ENCODE results near the gene NOP53.
"Not testable (repeated sequence)": the region's sequence is repeated elsewhere in the genome, so short reads cannot be mapped to it uniquely, and the experiment has no call there.

NOP53 gene

GRCh38 chr19:47790398-47790814, 45.1 kb downstream of the NOP53 start:
- Histone ChIP-seq H3K27ac (no peak overlapping the region), H4K20me1 (no peaks in the 10 kb centered on the region), H3K27me3 (no peaks in the 10 kb centered on the region), H3K4me1 (no peaks in the 10 kb centered on the region), H3K4me3 (no peak overlapping the region), H3K36me3 (peaks cover 19% of the 10 kb centered on the region), H3K4me2 (no peak overlapping the region), H3K9me3 (peaks cover 10% of the 10 kb centered on the region), H3K9ac (no peak overlapping the region)
- no peak for TF ChIP-seq Cebpa-rat (IDR thresholded peaks at IDR 0.05)

DNA sequence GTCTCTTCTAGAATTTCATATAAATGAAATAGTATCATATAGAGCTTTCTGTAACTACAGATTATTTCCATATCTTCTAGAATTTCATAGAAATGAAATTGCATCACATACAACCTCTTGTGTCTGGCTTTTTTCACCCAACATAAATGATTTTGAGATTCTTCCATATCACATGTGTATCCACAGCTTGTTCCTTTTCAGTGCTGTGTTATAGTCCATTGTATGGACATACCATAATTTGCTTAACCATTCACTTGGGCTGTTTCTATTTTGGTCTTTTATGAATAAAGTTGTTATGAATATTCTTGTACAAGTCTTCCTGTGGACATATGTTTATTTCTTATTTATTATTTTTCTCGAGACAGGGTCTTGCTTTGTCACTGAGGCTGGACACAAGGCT, 47.3 kb downstream of the NOP53 start:
- H3K9me3 ChIP-seq = peaks cover 10% of the 10 kb centered on the region
- H3K4me3 ChIP-seq = no peak overlapping the region
- H3K9ac ChIP-seq = no peak overlapping the region
- no peak for TF ChIP-seq Cebpa-rat (IDR thresholded peaks at IDR 0.05)
- no peaks in the 10 kb centered on the region for H3K36me3 ChIP-seq
- no peaks in the 10 kb centered on the region for H3K4me1 ChIP-seq
- H3K27me3 ChIP-seq = no peaks in the 10 kb centered on the region
- no peaks in the 10 kb centered on the region for H4K20me1 ChIP-seq
- H3K27ac ChIP-seq = no peak overlapping the region
- no peak overlapping the region for H3K4me2 ChIP-seq

DNA sequence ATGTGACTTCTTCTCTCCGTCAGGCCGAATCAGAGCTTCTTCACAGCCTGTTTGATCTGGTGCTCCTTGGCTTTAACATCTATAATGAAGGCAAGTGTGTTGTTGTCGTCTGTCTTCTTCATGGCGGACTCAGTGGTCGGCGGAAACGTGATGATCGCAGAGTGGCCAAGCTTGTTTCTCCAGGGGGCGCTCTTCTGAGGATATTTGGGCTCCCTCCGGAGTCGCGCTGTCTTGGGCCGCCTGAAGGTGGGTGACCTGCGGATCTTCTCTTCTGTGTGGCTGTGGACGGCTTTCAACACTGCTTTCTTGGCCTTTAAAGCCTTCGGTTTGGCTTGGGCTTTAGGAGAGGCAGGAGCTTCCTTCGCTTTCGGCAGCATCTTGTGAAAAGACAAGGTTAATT, 49.2 kb downstream of the NOP53 start:
- Histone ChIP-seq H3K9me3 (peaks cover 10% of the 10 kb centered on the region), H3K9ac (no peak overlapping the region), H3K4me2 (no peak overlapping the region), H3K27me3 (no peaks in the 10 kb centered on the region), H3K4me3 (no peak overlapping the region), H3K27ac (no peak overlapping the region), H3K4me1 (no peaks in the 10 kb centered on the region), H4K20me1 (no peaks in the 10 kb centered on the region), H3K36me3 (no peaks in the 10 kb centered on the region)
- no peak for TF ChIP-seq Cebpa-rat (IDR thresholded peaks at IDR 0.05)

DNA sequence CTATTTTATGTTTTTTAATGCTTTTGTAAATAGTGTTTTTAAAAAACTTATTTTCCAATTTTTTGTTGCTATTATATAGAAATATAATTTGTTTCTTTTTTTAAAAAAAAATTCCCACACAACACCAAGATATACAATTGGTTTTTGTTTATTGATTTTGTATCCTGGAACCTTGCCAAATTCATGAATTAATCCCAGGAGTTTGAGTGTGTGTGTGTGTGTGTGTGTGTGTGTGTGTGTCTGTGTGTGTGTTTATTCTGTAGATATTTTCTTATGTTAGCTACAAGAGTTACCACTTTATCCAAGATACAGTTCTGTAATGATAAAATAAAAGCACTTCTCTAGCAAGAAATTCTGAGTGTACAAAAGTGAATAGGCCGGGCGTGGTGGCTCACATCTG, 51.4 kb downstream of the NOP53 start:
- no peak overlapping the region for H3K4me2 ChIP-seq
- no peak overlapping the region for H3K4me3 ChIP-seq
- H3K27me3 ChIP-seq = no peaks in the 10 kb centered on the region
- H3K9me3 ChIP-seq = peaks cover 17% of the 10 kb centered on the region
- no peaks in the 10 kb centered on the region for H3K4me1 ChIP-seq
- TF ChIP-seq Cebpa-rat (IDR thresholded peaks at IDR 0.05) = no peak
- H3K36me3 ChIP-seq = no peaks in the 10 kb centered on the region
- H4K20me1 ChIP-seq = no peaks in the 10 kb centered on the region
- H3K9ac ChIP-seq = no peak overlapping the region
- no peak overlapping the region for H3K27ac ChIP-seq

DNA sequence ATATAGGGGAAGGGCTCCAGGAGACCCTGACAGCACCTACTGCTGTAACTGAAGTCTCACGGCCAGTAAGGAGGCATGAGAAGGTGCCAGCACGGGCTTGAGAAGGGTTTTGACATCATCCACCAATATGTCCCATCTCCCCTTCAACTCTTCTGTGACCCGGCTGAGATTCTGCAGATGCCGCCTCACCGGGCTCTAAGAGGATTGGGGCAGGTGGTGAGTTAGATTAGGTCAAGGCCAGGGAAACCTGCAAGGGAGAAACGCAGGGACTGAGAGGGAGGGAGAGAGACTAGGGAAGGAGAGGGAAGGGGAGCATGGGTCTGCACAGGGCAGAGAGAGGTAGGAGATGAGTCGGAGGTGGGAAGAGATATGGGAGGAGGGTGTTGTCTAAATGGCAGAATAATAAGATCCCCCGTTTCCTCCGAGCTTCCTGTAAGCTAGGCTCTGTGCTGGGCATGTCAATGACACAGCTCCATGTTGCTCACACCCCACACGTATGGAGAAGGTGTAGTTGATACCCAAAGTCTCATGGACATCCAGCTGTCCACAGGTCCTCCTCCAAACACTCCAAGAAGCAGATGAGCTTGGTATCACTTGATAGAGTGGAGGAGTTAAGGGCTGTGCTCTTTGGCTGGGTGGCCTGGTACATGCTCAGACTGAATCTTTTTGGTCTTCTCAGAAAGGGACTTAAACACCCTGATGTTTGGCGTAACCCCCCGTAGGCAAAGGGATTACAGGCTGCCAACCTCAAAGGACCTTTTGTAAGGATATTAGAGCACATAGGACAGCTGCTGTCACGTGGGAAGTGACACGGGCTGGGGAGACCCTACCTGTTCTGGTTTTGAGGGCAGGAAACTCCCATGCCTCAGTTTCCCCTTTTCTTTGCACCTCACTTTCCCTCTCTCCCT, 52.9 kb downstream of the NOP53 start:
- H3K27me3 ChIP-seq = no peaks in the 10 kb centered on the region
- peaks cover 15% of the 10 kb centered on the region for H3K9me3 ChIP-seq
- no peak overlapping the region for H3K27ac ChIP-seq
- H3K9ac ChIP-seq = no peak overlapping the region
- H4K20me1 ChIP-seq = no peaks in the 10 kb centered on the region
- H3K4me1 ChIP-seq = no peaks in the 10 kb centered on the region
- no peak overlapping the region for H3K4me3 ChIP-seq
- no peak overlapping the region for H3K4me2 ChIP-seq
- H3K36me3 ChIP-seq = no peaks in the 10 kb centered on the region
- TF ChIP-seq Cebpa-rat (IDR thresholded peaks at IDR 0.05) = no peak

- Histone ChIP-seq H3K4me1 (no peaks in the 10 kb centered on the region), H4K20me1 (no peaks in the 10 kb centered on the region), H3K27me3 (no peaks in the 10 kb centered on the region), H3K27ac (no peak overlapping the region), H3K4me2 (no peak overlapping the region), H3K4me3 (no peak overlapping the region), H3K9me3 (peaks cover 15% of the 10 kb centered on the region), H3K36me3 (no peaks in the 10 kb centered on the region), H3K9ac (no peak overlapping the region)
- TF ChIP-seq Cebpa-rat (IDR thresholded peaks at IDR 0.05) = no peak
Measured at GRCh38 chr19:47798904-47799266, 53.5 kb downstream of the NOP53 start.

GRCh38 chr19:47801270-47801669, 55.9 kb downstream of the NOP53 start:
- Histone ChIP-seq H3K36me3 (no peaks in the 10 kb centered on the region), H4K20me1 (no peaks in the 10 kb centered on the region), H3K4me2 (no peak overlapping the region), H3K9ac (no peak overlapping the region), H3K27ac (no peak overlapping the region), H3K27me3 (no peaks in the 10 kb centered on the region), H3K4me1 (no peaks in the 10 kb centered on the region), H3K4me3 (no peak overlapping the region), H3K9me3 (peaks cover 15% of the 10 kb centered on the region)
- no peak for TF ChIP-seq Cebpa-rat (IDR thresholded peaks at IDR 0.05)

DNA sequence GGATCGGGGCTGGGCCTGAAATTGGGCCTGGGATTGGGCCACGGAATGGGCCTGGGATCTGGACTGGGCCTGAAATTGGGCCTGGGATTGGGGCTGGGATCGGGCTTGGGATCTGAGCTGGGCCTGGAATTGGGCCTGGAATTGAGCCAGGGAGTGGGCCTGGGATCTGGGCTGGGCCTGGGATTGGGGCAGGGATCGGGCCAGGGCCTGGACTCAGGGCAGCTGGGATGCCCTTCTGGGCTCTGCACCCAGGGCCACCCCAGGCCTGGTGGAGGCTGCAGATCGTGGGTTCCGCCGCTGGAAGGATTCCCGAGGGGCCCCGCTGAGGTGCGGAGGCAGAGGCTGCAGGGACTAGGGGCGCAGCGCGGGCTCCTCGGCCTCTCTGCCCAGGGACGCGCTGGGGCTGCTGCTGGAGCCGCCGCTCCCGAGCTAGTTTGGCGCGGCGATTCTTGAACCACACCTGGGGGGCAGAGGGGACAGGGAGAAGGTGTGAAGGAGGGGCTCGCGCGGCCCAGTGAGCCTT, 57.2 kb downstream of the NOP53 start:
- Histone ChIP-seq H3K27me3 (no peaks in the 10 kb centered on the region), H3K27ac (no peak overlapping the region), H3K4me2 (no peak overlapping the region), H3K9me3 (peaks cover 15% of the 10 kb centered on the region), H4K20me1 (no peaks in the 10 kb centered on the region), H3K9ac (no peak overlapping the region), H3K4me1 (no peaks in the 10 kb centered on the region), H3K4me3 (no peak overlapping the region), H3K36me3 (no peaks in the 10 kb centered on the region)
- TF ChIP-seq Cebpa-rat (IDR thresholded peaks at IDR 0.05) = no peak

GRCh38 chr19:47803148-47803547, 57.8 kb downstream of the NOP53 start:
- not testable (repeated sequence) for H3K27me3 ChIP-seq, H3K27ac ChIP-seq, H3K4me3 ChIP-seq, H3K36me3 ChIP-seq, H3K4me2 ChIP-seq, H4K20me1 ChIP-seq, H3K4me1 ChIP-seq, H3K9ac ChIP-seq
- peaks cover 15% of the 10 kb centered on the region for H3K9me3 ChIP-seq

GRCh38 chr19:47803671-47804070, 58.3 kb downstream of the NOP53 start:
- not testable (repeated sequence) for H3K4me1 ChIP-seq, H3K36me3 ChIP-seq, H3K27ac ChIP-seq, H3K9ac ChIP-seq, H3K4me3 ChIP-seq, H3K27me3 ChIP-seq, H4K20me1 ChIP-seq, H3K4me2 ChIP-seq
- H3K9me3 ChIP-seq = peaks cover 15% of the 10 kb centered on the region

DNA sequence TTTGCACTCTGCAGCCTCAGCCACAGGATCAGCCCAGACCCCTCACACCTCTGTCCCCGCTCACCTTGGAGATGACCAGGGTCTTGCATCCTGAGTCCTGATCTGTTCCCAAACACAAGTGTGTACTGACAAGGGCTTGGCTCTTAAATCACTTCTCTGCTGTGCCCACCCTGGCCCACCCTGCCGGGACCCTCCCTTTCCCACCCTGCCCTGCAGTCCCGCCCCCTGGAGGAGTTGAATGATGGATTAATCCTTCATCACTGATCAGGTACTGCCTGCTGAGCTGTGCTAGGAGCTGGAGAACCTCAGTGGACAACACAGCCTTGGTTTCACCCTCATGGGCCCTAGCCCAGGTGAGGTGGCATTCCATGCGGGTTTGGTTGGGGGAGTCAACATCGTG, 59.1 kb downstream of the NOP53 start, which contains the start of gene TPRX1:
TSS of gene TPRX1 (minus strand) at position 101 of the 400 bp plus-strand sequence. CDS start at position 89, 12 bp downstream.
- not testable (repeated sequence) for H3K4me3 ChIP-seq, H4K20me1 ChIP-seq, H3K27me3 ChIP-seq, H3K4me1 ChIP-seq, H3K27ac ChIP-seq, H3K9ac ChIP-seq, H3K36me3 ChIP-seq, H3K4me2 ChIP-seq
- peaks cover 15% of the 10 kb centered on the region for H3K9me3 ChIP-seq

Measured in BLaER1 (cell line).